GM10248 (cell line): ENCODE measurements around the gene POLR3GL.

ENCODE experiments used
- CTCF ChIA-PET: fragments of 300-600 bp; sonication (Branson Sonifier 250); formaldehyde crosslinking; extraction: SDS; loops from one replicate; lab custom pipeline; 2021; ENCODE audit warnings: antibody characterized with exemption; lab: Yijun Ruan, JAX
- POLR2A ChIA-PET: fragments of 350-650 bp; sonication (Branson Sonifier 250); formaldehyde crosslinking; extraction: SDS; loops from one replicate; lab custom pipeline; 2020; ENCODE audit warnings: antibody characterized with exemption; lab: Yijun Ruan, JAX
- DNase-seq: peaks from one replicate; pipeline ENCODE4 v3.0.0; 2012; ENCODE audit errors: extremely low spot score
- CTCF ChIP-seq: IDR thresholded peaks from 2 replicates; pipeline ENCODE4 v1.5.1; 2012; ENCODE audit warnings: mild to moderate bottlenecking, low read depth; ENCODE audit errors: extremely low read depth, missing control alignments, control extremely low read depth

POLR3GL gene

GRCh38 chr1:145996433-145997015 is 32.0 kb downstream of the POLR3GL start, which contains the start of gene TXNIP:
Gene TXNIP (minus strand): TSS chr1:145996579. CDS start chr1:145996266, 313 bp downstream.
- no peak for TF ChIP-seq CTCF
- peak; percentile 96 for DNase-seq
- POLR2A ChIA-PET: interaction anchor here (0.9 to 1.6 kb wide), 2 partner anchors 14 to 17 kb away, joined by 3 to 4 read pairs; no protein-coding TSS in a partner anchor
- CTCF ChIA-PET: interaction anchor here (0.7 to 14.3 kb wide), 4 partner anchors 10 to 70 kb away, joined by 3 to 176 read pairs (median 9); no protein-coding TSS in a partner anchor

GRCh38 chr1:145997016-145997717 is 32.7 kb downstream of the POLR3GL start:
- no peak for TF ChIP-seq CTCF
- peak; percentile 48 for DNase-seq
- ChIA-PET CTCF (interaction anchor here (1.2 to 14.3 kb wide), 5 partner anchors 8 to 152 kb away, joined by 3 to 176 read pairs (median 5); partner anchors contain the start of gene NUDT17), POLR2A (interaction anchor here (1.6 kb wide), 1 partner anchor 17 kb away, joined by 4 read pairs; no protein-coding TSS in a partner anchor)

- POLR2A ChIA-PET: no interaction called here
- no peak for TF ChIP-seq CTCF
- CTCF ChIA-PET: interaction anchor here (1.2 to 14.3 kb wide), 5 partner anchors 9 to 152 kb away, joined by 3 to 176 read pairs (median 5); partner anchors contain the start of gene NUDT17
- DNase-seq: no peak
Observed at GRCh38 chr1:145997718-145998023, 33.2 kb downstream of the POLR3GL start.

- no peak for DNase-seq
- ChIA-PET POLR2A (no interaction called here), CTCF (interaction anchor here (1.1 to 14.3 kb wide), 2 partner anchors 17 to 20 kb away, joined by 3 to 176 read pairs; no protein-coding TSS in a partner anchor)
- TF ChIP-seq CTCF: no peak
Observed at GRCh38 chr1:145999321-146000024, 35.0 kb downstream of the POLR3GL start.

- ChIA-PET POLR2A (interaction anchor here (1.0 kb wide), 1 partner anchor 13 kb away, joined by 3 read pairs; no protein-coding TSS in a partner anchor), CTCF (interaction anchor here (1.3 to 11.9 kb wide), 4 partner anchors 10 to 156 kb away, joined by 3 to 249 read pairs (median 6); partner anchors contain the start of gene NUDT17)
- TF ChIP-seq CTCF: no peak
- no peak for DNase-seq
Observed at GRCh38 chr1:146001709-146002108, 37.2 kb downstream of the POLR3GL start.

GRCh38 chr1:146007489-146008133 is 43.1 kb downstream of the POLR3GL start:
- CTCF ChIA-PET: interaction anchor here (0.6 to 11.9 kb wide), 24 partner anchors 10 to 162 kb away, joined by 3 to 249 read pairs (median 8); partner anchors contain the start of genes ANKRD34A, HJV, LIX1L and NUDT17
- POLR2A ChIA-PET: interaction anchor here (1.6 kb wide), 1 partner anchor 28 kb away, joined by 3 read pairs; no protein-coding TSS in a partner anchor
- TF ChIP-seq CTCF: no peak
- DNase-seq: no peak
